OCI-LY1 (cell line): ENCODE measurements around the gene TGM1.

ENCODE experiments used
- EZH2 ChIP-seq: fragments of 200-600 bp; sonication (generic), shearing (Covaris generic); IDR thresholded peaks from 2 replicates; pipeline ENCODE4 v1.8.0; 2017; ENCODE audit warnings: borderline replicate concordance, mixed run types, mild to moderate bottlenecking, antibody characterized with exemption, low read length, moderate library complexity, mixed read lengths
- TF ChIP-seq, protein P1 (sequence below): fragments of 200-600 bp; sonication (generic), shearing (Covaris generic); IDR thresholded peaks from 2 replicates; pipeline ENCODE4 v1.5.1; 2017; ENCODE audit warnings: mild to moderate bottlenecking, antibody characterized with exemption, low read length, moderate library complexity, mixed read lengths

DNA sequence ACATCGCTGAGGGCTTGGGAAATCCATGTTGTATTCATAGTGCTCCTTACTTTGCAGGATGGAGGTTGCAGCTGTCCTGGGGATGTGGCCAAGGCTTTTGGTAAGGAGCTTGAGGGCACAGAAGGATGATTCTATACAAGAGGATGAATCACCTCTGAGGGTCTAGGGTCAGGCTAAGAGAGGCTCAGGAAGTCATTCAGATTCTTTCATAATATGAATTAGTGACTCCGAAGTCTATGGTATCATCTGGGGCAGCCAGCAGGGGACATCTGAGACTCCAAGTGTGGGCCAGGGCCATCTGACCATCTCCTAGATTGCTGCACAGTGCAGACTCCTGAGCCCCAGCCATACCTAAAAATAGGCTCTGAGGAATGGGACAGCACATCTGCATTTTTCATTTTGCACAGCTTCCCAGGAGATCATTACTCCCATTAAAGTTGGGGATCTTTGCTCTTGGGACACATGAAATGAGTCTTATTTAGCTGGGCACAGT lies 25.5 kb downstream of the TGM1 start:
- TF ChIP-seq, protein P1, sequence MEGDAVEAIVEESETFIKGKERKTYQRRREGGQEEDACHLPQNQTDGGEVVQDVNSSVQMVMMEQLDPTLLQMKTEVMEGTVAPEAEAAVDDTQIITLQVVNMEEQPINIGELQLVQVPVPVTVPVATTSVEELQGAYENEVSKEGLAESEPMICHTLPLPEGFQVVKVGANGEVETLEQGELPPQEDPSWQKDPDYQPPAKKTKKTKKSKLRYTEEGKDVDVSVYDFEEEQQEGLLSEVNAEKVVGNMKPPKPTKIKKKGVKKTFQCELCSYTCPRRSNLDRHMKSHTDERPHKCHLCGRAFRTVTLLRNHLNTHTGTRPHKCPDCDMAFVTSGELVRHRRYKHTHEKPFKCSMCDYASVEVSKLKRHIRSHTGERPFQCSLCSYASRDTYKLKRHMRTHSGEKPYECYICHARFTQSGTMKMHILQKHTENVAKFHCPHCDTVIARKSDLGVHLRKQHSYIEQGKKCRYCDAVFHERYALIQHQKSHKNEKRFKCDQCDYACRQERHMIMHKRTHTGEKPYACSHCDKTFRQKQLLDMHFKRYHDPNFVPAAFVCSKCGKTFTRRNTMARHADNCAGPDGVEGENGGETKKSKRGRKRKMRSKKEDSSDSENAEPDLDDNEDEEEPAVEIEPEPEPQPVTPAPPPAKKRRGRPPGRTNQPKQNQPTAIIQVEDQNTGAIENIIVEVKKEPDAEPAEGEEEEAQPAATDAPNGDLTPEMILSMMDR = no peak
- TF ChIP-seq EZH2 = no peak
